ENCODE data around the gene CD46.
"Not testable (repeated sequence)": the region's sequence is repeated elsewhere in the genome, so short reads cannot be mapped to it uniquely, and the experiment has no call there.

DNA sequence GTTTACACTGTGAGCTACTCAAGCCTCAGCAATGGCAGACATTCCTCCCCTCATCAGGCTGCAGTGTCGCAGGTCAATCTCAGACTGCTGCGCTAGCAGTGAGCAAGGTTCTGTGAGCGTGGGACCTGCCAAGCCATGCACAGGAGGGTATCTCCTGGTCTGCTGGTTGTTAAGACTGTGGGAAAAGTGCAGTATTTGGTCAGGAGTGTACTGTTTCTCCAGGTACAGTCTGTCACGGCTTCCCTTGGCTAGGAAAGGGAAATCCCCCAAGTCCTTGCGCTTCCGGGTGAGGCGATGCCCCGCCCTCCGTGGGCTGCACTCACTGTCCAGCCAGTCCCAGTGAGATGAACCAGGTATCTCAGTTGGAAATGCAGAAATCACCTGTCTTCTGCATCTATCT is 24.2 kb downstream of the CD46 start:
- not testable (repeated sequence) for TF ChIP-seq POLR2A (IDR thresholded peaks at IDR 0.05)
- TF ChIP-seq POLR2AphosphoS5 (IDR thresholded peaks at IDR 0.05), result peak in 1 of 3 donors; percentile 13
